Measurements from ENCODE around the gene NSUN5. TPM values are rescaled to one million over a fixed set of nuclear protein-coding genes. Genes with fewer than 3 reads are reported as not detected.
"Not testable (repeated sequence)": the region's sequence is repeated elsewhere in the genome, so short reads cannot be mapped to it uniquely, and the experiment has no call there.

The NSUN5 gene
- total RNA-seq, 2 experiments from 2014 or later = 66.7 to 67.7 TPM

GRCh38 chr7:73303546-73303945 lies 5.1 kb downstream of the NSUN5 start:
- Histone ChIP-seq H3K79me2 (ENCODE audit: insufficient read depth, low read depth, low read length) (peaks cover 23% of the 10 kb centered on the region), H2AFZ (ENCODE audit: low read length) (no peak overlapping the region), H3K27ac (ENCODE audit: low read depth, low read length, poor library complexity, severe bottlenecking) (no peak overlapping the region), H3K4me3 (ENCODE audit: low read depth, low read length, poor library complexity, severe bottlenecking) (no peak overlapping the region), H4K20me1 (ENCODE audit: insufficient read depth, low read length) (0 out of 2 replicates have a peak, but pooled peaks cover 4% of the 10 kb centered on the region), H3K4me1 (ENCODE audit: insufficient read depth, low read length, poor library complexity, severe bottlenecking) (peaks cover 10% of the 10 kb centered on the region), H3K4me2 (ENCODE audit: low read length) (no peak overlapping the region), H3K9me2 (ENCODE audit: insufficient read depth, low read length) (no peaks in the 10 kb centered on the region), H3K36me3 (ENCODE audit: insufficient read depth, low read length) (peaks cover 42% of the 10 kb centered on the region), H3K9me3 (ENCODE audit: low read length) (no peaks in the 10 kb centered on the region)
- intact Hi-C loops (cut with micrococcal nuclease; ENCODE audit: unreplicated experiment) = no loop called here
- no peak for DNase-seq (ENCODE audit: low spot score)
- no TSS peak for BruUV-seq (replicated peaks)
- ChIA-PET CTCF (ENCODE audit: unreplicated experiment) (no interaction called here), POLR2A (no interaction called here)
- TF ChIP-seq EZH2phosphoT487 (IDR thresholded peaks at IDR 0.05; ENCODE audit: borderline replicate concordance, low read depth, low read length) (no peak), CTCF (conservative IDR thresholded peaks at IDR 0.05; ENCODE audit: low read length) (no peak)

- H3K27ac ChIP-seq (ENCODE audit: low read depth, low read length, poor library complexity, severe bottlenecking); BruUV-seq (replicated peaks); H3K4me2 ChIP-seq (ENCODE audit: low read length); intact Hi-C loops (cut with micrococcal nuclease; ENCODE audit: unreplicated experiment); POLR2A ChIA-PET; H3K9me3 ChIP-seq (ENCODE audit: low read length); H4K20me1 ChIP-seq (ENCODE audit: insufficient read depth, low read length); H3K9me2 ChIP-seq (ENCODE audit: insufficient read depth, low read length); H3K4me3 ChIP-seq (ENCODE audit: low read depth, low read length, poor library complexity, severe bottlenecking); CTCF ChIA-PET (ENCODE audit: unreplicated experiment); DNase-seq (ENCODE audit: low spot score); H3K4me1 ChIP-seq (ENCODE audit: insufficient read depth, low read length, poor library complexity, severe bottlenecking); H2AFZ ChIP-seq (ENCODE audit: low read length): not testable (repeated sequence)
- H3K36me3 ChIP-seq (ENCODE audit: insufficient read depth, low read length) = peaks cover 42% of the 10 kb centered on the region
- peaks cover 17% of the 10 kb centered on the region for H3K79me2 ChIP-seq (ENCODE audit: insufficient read depth, low read depth, low read length)
Measured at GRCh38 chr7:73302846-73303245, 5.8 kb downstream of the NSUN5 start.

GRCh38 chr7:73301108-73301507 lies 7.5 kb downstream of the NSUN5 start:
- H3K27ac ChIP-seq (ENCODE audit: low read depth, low read length, poor library complexity, severe bottlenecking); H2AFZ ChIP-seq (ENCODE audit: low read length); H4K20me1 ChIP-seq (ENCODE audit: insufficient read depth, low read length); intact Hi-C loops (cut with micrococcal nuclease; ENCODE audit: unreplicated experiment); POLR2A ChIA-PET; H3K4me1 ChIP-seq (ENCODE audit: insufficient read depth, low read length, poor library complexity, severe bottlenecking); H3K9me2 ChIP-seq (ENCODE audit: insufficient read depth, low read length); DNase-seq (ENCODE audit: low spot score); H3K4me3 ChIP-seq (ENCODE audit: low read depth, low read length, poor library complexity, severe bottlenecking); H3K9me3 ChIP-seq (ENCODE audit: low read length); H3K4me2 ChIP-seq (ENCODE audit: low read length); BruUV-seq (replicated peaks); CTCF ChIA-PET (ENCODE audit: unreplicated experiment); H3K79me2 ChIP-seq (ENCODE audit: insufficient read depth, low read depth, low read length): not testable (repeated sequence)
- peaks cover 27% of the 10 kb centered on the region for H3K36me3 ChIP-seq (ENCODE audit: insufficient read depth, low read length)
- TF ChIP-seq CTCF (conservative IDR thresholded peaks at IDR 0.05; ENCODE audit: low read length) = 0 out of 2 replicates have a peak, but pooled peaks have one; percentile 32

GRCh38 chr7:73299812-73300211 lies 8.8 kb downstream of the NSUN5 start:
- intact Hi-C loops (cut with micrococcal nuclease; ENCODE audit: unreplicated experiment) = not testable (repeated sequence)

GRCh38 chr7:73297706-73298105 lies 10.9 kb downstream of the NSUN5 start:
- H3K79me2 ChIP-seq (ENCODE audit: insufficient read depth, low read depth, low read length); H3K27ac ChIP-seq (ENCODE audit: low read depth, low read length, poor library complexity, severe bottlenecking); H3K9me2 ChIP-seq (ENCODE audit: insufficient read depth, low read length); BruUV-seq (replicated peaks); H2AFZ ChIP-seq (ENCODE audit: low read length); CTCF ChIA-PET (ENCODE audit: unreplicated experiment); H3K4me2 ChIP-seq (ENCODE audit: low read length); H4K20me1 ChIP-seq (ENCODE audit: insufficient read depth, low read length); intact Hi-C loops (cut with micrococcal nuclease; ENCODE audit: unreplicated experiment); DNase-seq (ENCODE audit: low spot score); H3K4me3 ChIP-seq (ENCODE audit: low read depth, low read length, poor library complexity, severe bottlenecking); POLR2A ChIA-PET; H3K36me3 ChIP-seq (ENCODE audit: insufficient read depth, low read length); H3K9me3 ChIP-seq (ENCODE audit: low read length); H3K4me1 ChIP-seq (ENCODE audit: insufficient read depth, low read length, poor library complexity, severe bottlenecking): not testable (repeated sequence)

More at GRCh38 chr7:73299812-73300211, 8.8 kb downstream of the NSUN5 start:
- CTCF ChIA-PET (ENCODE audit: unreplicated experiment); H4K20me1 ChIP-seq (ENCODE audit: insufficient read depth, low read length); H3K9me3 ChIP-seq (ENCODE audit: low read length); POLR2A ChIA-PET; H3K27ac ChIP-seq (ENCODE audit: low read depth, low read length, poor library complexity, severe bottlenecking); H2AFZ ChIP-seq (ENCODE audit: low read length); H3K79me2 ChIP-seq (ENCODE audit: insufficient read depth, low read depth, low read length); H3K4me1 ChIP-seq (ENCODE audit: insufficient read depth, low read length, poor library complexity, severe bottlenecking); DNase-seq (ENCODE audit: low spot score); H3K4me2 ChIP-seq (ENCODE audit: low read length); BruUV-seq (replicated peaks); H3K4me3 ChIP-seq (ENCODE audit: low read depth, low read length, poor library complexity, severe bottlenecking); H3K9me2 ChIP-seq (ENCODE audit: insufficient read depth, low read length): not testable (repeated sequence)
- H3K36me3 ChIP-seq (ENCODE audit: insufficient read depth, low read length) = peaks cover 15% of the 10 kb centered on the region
